ENCODE data around the gene ACP4.

The ACP4 gene

DNA sequence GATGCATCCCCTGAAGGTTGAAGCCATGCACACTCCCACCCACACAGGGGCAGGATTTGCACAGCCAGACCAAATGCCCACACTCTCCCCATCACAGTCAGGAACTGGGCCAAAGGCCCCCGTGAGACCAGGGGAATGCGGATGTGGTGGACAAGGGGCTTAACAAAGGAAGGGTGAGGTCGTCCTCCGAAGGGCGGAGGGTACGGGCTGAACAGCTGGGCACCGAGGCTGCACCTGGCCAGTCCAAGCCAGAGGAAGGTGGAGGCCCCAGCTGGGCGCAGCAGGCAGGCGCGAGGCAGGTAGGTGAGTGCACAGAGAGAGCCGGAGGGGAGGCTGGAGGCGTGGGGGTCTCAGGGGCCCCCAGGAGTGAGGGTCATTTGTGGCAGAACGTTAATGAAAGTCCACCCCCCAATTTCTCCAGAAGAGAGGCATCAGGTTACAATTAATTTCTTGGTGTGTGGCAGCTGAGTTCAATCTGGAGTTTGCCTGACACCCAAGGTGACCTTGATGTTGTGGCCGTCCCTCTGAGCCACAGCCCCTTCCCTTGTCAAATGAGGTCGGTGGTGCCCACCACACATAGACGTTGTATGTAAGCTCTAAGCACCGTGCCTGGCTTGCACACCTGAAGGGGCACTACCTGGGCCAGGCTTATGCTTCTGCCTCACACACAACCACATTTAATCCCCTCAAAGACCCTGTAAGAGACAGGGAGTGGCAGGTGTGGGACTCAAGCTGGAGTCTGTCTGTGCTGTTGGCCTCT lies 40.2 kb downstream of the ACP4 start:
- no peak overlapping the region for H3K4me3 ChIP-seq
- TF ChIP-seq, protein P1, sequence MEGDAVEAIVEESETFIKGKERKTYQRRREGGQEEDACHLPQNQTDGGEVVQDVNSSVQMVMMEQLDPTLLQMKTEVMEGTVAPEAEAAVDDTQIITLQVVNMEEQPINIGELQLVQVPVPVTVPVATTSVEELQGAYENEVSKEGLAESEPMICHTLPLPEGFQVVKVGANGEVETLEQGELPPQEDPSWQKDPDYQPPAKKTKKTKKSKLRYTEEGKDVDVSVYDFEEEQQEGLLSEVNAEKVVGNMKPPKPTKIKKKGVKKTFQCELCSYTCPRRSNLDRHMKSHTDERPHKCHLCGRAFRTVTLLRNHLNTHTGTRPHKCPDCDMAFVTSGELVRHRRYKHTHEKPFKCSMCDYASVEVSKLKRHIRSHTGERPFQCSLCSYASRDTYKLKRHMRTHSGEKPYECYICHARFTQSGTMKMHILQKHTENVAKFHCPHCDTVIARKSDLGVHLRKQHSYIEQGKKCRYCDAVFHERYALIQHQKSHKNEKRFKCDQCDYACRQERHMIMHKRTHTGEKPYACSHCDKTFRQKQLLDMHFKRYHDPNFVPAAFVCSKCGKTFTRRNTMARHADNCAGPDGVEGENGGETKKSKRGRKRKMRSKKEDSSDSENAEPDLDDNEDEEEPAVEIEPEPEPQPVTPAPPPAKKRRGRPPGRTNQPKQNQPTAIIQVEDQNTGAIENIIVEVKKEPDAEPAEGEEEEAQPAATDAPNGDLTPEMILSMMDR (IDR thresholded peaks at IDR 0.05) = no peak
- no peak for DNase-seq (ENCODE audit: low spot score)
- no peak overlapping the region for H3K27ac ChIP-seq

DNA sequence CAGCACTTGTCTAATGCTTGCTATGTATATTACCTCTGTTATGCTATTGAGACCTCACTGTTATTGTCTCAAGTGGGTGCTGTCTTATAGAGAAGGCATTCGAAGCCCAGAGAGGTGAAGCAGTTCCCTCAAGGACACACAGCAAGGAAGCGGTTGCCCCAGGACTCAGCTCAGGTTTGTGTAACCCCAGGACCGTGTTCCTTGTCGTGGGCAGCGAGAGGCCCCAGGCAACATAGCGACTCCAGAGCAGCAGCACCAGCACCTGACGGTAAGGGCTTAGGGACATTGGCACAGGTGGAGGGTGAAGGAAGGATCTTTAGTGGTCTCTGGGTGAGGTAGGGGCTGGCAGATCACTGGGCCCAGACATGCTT lies 40.8 kb downstream of the ACP4 start:
- DNase-seq (ENCODE audit: low spot score) = no peak
- H3K4me3 ChIP-seq = no peak overlapping the region
- TF ChIP-seq, protein P1 (IDR thresholded peaks at IDR 0.05) = no peak
- no peak overlapping the region for H3K27ac ChIP-seq

DNA sequence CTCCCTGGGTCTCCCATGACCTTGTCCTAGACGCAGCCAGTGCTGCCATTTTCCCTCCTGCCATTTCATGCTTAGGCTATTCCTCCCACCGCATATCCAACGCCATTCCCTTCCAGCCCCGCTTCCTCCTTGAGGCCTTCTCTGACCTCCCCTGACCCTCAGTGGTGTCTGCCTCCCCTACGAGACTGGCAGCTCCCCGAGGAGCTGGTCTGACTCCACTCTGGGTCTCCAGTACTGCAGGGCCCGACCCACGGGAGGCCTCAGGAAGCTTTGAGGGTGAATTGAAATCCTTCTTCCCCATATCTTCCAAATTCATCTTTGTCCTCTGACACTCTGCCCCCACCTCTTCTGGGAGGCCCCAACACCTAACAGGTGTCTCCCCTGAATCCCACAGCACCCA lies 42.5 kb downstream of the ACP4 start:
- TF ChIP-seq, protein P1 (IDR thresholded peaks at IDR 0.05) = no peak
- no peak overlapping the region for H3K27ac ChIP-seq

DNA sequence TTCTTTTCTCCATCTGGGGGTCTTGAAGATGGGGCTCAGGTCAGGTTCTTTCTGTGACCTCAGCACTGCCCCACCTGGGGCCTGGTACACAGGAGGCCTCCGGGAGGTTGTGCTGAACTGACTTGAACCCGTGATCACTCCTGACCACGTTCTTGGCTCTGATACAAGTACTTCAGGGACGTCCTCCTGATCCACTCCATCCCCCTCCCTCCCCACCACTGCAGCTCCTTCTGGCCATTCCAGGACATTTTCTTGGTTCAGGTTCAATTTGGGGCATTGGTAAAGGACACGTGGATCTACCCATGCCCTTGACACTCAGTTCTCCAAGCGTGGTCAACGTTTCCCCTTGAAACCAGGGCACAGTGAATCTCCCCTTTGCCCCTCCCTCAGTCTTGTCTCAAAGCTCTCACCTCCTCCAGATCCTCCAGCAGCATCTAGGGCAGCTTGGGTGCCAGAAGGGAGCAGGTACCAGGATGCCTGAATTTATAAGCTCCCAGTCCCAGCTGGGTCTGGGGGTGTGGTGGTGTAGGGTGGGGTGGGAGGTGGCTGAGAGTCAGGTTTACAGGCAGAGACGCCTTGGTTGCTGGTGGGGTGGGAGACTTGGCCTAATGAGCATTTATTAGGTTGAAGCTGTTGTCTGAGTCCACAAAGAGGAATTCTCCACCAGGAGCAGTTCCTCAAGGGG lies 43.0 kb downstream of the ACP4 start, which contains the start of gene KLK15:
TSS of gene KLK15 (minus strand) at position 458 of the 685 bp plus-strand sequence. CDS start 2,082 bp downstream, outside the sequence.
- TF ChIP-seq, protein P1 (IDR thresholded peaks at IDR 0.05) = no peak

More for the DNA sequence above, 42.5 kb downstream of the ACP4 start:
- DNase-seq (ENCODE audit: low spot score) = no peak
- no peak overlapping the region for H3K4me3 ChIP-seq

DNA sequence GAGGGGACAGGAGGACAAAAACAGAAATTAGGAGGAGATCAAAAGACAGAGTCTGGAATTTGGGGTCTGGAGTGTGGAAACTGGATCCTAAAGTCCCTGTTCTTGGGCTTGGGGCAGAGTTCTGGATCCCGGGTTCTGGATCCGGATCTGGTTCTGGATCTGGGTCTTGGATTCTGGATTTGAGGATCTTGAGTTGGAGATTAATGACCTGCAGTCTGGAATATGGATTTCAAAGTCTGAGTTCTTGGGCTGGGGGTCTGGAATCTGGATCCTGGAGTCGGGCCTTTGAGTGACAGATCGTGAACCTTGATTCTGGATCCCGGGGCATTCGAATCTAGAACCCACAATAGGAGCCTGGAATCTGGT lies 43.6 kb downstream of the ACP4 start:
- no peak overlapping the region for H3K27ac ChIP-seq
- H3K4me3 ChIP-seq = no peak overlapping the region
- DNase-seq (ENCODE audit: low spot score) = no peak
- TF ChIP-seq, protein P1 (IDR thresholded peaks at IDR 0.05) = no peak

More for the DNA sequence above, 43.0 kb downstream of the ACP4 start, which contains the start of gene KLK15:
- no peak for DNase-seq (ENCODE audit: low spot score)
- no peak within 1 kb of the TSS for H3K27ac ChIP-seq
- H3K4me3 ChIP-seq = no peak within 1 kb of the TSS

DNA sequence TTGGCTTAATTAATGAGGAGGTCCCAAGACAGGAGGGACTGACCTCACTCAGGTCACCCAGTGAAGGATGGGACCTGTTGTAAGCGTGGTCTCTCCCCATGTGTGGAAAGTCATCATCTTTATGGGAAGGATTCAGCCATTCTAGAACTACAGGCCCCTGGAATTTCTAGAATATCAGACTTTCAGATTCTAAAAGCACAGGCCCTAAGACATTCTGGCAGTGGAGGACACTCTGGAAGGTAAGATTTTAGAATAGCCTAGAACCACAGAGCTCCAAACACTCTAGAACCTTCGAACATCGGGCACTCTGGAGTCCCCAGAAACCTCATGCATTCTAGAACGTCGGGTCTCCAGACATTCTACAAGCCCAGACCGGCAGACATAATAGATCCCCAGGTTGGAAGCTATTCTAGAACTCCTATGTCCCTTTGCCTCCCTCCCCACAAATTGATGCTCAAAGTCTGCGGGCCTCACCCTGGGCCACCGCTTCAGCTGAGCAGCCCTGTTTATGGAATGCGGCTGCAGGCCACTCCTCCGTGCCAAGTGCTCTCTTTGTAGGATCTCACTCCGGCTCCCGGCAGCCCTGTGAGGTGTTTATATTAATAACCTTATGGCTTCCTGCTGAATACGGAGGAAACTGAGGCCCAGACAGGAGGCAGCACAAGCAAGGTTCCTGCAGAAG lies 45.0 kb downstream of the ACP4 start:
- DNase-seq (ENCODE audit: low spot score) = no peak
- H3K4me3 ChIP-seq = peak overlapping the region; percentile 75
- no peak overlapping the region for H3K27ac ChIP-seq
- TF ChIP-seq, protein P1 (IDR thresholded peaks at IDR 0.05) = no peak

Measured in coronary artery (tissue), 2 donors.